ENCODE data around the gene GRID2IP.
A peak's percentile ranks its signal among the peaks of the same experiment; 100 is the strongest.
"Not testable (repeated sequence)": the region's sequence is repeated elsewhere in the genome, so short reads cannot be mapped to it uniquely, and the experiment has no call there.

Gene GRID2IP

GRCh38 chr7:6551016-6551511 lies at the start of gene GRID2IP:
Gene GRID2IP (minus strand): TSS chr7:6551461. CDS start chr7:6551436, 25 bp downstream.
- DNase-seq, result no peak

GRCh38 chr7:6600093-6600492 lies 48.8 kb upstream of the GRID2IP start:
- DNase-seq, result no peak

GRCh38 chr7:6590645-6591110 lies 39.4 kb upstream of the GRID2IP start:
- DNase-seq, result no peak

- DNase-seq, result peak; percentile 85
Measured at GRCh38 chr7:6589829-6590644, 38.8 kb upstream of the GRID2IP start, which contains the start of gene INTS15. Gene INTS15 (plus strand): TSS chr7:6590021. CDS start chr7:6590284, 263 bp downstream.

- DNase-seq, result no peak
Measured at GRCh38 chr7:6589151-6589828, 38.0 kb upstream of the GRID2IP start.

- no peak for DNase-seq
Measured at GRCh38 chr7:6588566-6588965, 37.3 kb upstream of the GRID2IP start.

- DNase-seq, result not testable (repeated sequence)
Measured at GRCh38 chr7:6585746-6586432, 34.6 kb upstream of the GRID2IP start.

- DNase-seq, result no peak
Measured at GRCh38 chr7:6579446-6579845, 28.2 kb upstream of the GRID2IP start.

GRCh38 chr7:6578114-6579084 lies 27.1 kb upstream of the GRID2IP start:
- no peak for DNase-seq

- DNase-seq, result peak; percentile 95
Measured at GRCh38 chr7:6577369-6578113, 26.3 kb upstream of the GRID2IP start, which contains the start of gene ZDHHC4. Gene ZDHHC4 (plus strand): TSS chr7:6577454. CDS start chr7:6580562, 3,108 bp downstream.

GRCh38 chr7:6576867-6577368 lies 25.7 kb upstream of the GRID2IP start:
- DNase-seq, result not testable (repeated sequence)

GRCh38 chr7:6576024-6576866 lies 25.0 kb upstream of the GRID2IP start:
- no peak for DNase-seq

GRCh38 chr7:6575281-6576023 lies 24.2 kb upstream of the GRID2IP start:
- no peak for DNase-seq

GRCh38 chr7:6571160-6571779 lies 20.0 kb upstream of the GRID2IP start:
- DNase-seq, result no peak

GRCh38 chr7:6567886-6568285 lies 16.6 kb upstream of the GRID2IP start:
- DNase-seq, result no peak

GRCh38 chr7:6565655-6566054 lies 14.4 kb upstream of the GRID2IP start:
- DNase-seq, result no peak

GRCh38 chr7:6563936-6564770 lies 12.9 kb upstream of the GRID2IP start:
- DNase-seq, result no peak

- DNase-seq, result no peak
Measured at GRCh38 chr7:6562106-6562505, 10.8 kb upstream of the GRID2IP start.
